Right lobe of liver (tissue), 4 donors: ENCODE results near the gene SEC14L2.

Experiments
- CTCF ChIP-seq, 4 donors: fragments of 200-600 bp in 3 of 4; fragments of 450-650 bp in 1 of 4; IDR thresholded peaks; one replicate each; pipeline versions ENCODE4 v1.5.1 to v1.8.0; 2016 to 2022; ENCODE audit warnings: antibody characterized with exemption in 4 of 4, mild to moderate bottlenecking in 2 of 4
- POLR2A ChIP-seq: fragments of 450-650 bp; IDR thresholded peaks from one replicate; pipeline ENCODE4 v1.6.1; 2017; ENCODE audit warnings: antibody characterized with exemption, mild to moderate bottlenecking
- donor health status: DM: no; HTN: no; CAD: no.
- donor health status: DM: no; HTN: no; CAD: no.
- donor health status: DM: no; HTN: yes; CAD: no.

DNA sequence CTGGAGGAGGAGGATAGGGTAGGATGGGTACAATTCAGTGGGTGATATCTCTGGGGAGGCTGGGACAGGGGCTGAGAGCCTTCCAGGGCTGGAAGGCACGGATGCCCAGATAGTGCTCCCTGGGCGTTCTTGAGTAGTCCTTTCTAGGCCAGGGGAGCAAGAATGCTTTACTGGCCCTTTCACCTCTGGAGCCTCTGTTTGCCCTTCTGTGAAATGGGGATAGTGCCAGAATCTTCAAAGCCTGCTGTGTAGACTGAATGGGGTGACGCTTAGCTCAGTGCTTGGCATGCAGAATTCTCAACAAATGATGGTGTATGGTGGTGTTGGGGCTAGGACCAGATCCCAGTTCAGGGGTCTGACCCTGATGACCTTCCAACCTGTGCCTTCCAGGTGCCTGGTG, 36.4 kb downstream of the SEC14L2 start:
- TF ChIP-seq CTCF (IDR thresholded peaks at IDR 0.05) (no peak), POLR2A (no peak)
